ENCODE data around the gene PTPN23.

- TF ChIP-seq ESRRG (CRISPR knock-in tag; IDR thresholded peaks at IDR 0.05) (no peak), ZC3H10 (CRISPR knock-in tag; IDR thresholded peaks at IDR 0.05) (no peak), CSRNP3 (CRISPR knock-in tag; IDR thresholded peaks at IDR 0.05) (no peak), ZFP3 (CRISPR knock-in tag; IDR thresholded peaks at IDR 0.05) (no peak), PATZ1 (CRISPR knock-in tag; IDR thresholded peaks at IDR 0.05; ENCODE audit: borderline replicate concordance) (no peak), CSDC2 (CRISPR knock-in tag; IDR thresholded peaks at IDR 0.05) (no peak), TOX (CRISPR knock-in tag; IDR thresholded peaks at IDR 0.05; ENCODE audit: borderline replicate concordance) (no peak), CREB5 (CRISPR knock-in tag; IDR thresholded peaks at IDR 0.05; ENCODE audit: low read depth) (no peak)
Measured at GRCh38 chr3:47414666-47415587, 34.1 kb downstream of the PTPN23 start.
